Umbilical cord (tissue), 2 donors: ENCODE results near the gene CORO2B. TPM values are rescaled to one million over a fixed set of nuclear protein-coding genes. Genes with fewer than 3 reads are reported as not detected.
A peak's percentile ranks its signal among the peaks of the same experiment; 100 is the strongest.

ENCODE experiments used
- DNase-seq: peaks from one replicate; pipeline ENCODE4 v3.0.0-alpha.2; 2015; ENCODE audit warnings: low spot score
- total RNA-seq: library from RNA; depleted of rRNA; stranded (reverse); fragments of >200 nt; gene quantifications from one replicate; pipeline ENCODE4 v1.2.3, GENCODE V29; 2014; ENCODE audit warnings: low replicate concordance; ENCODE audit not compliant: insufficient read depth

The CORO2B gene
- total RNA-seq, 1 donor from 2014 or later, result 0.72 TPM

GRCh38 chr15:68572309-68572708 is 6.5 kb upstream of the CORO2B start:
- DNase-seq, result no peak

- DNase-seq, result no peak
These were observed 5.9 kb upstream of the CORO2B start for GRCh38 chr15:68572921-68573320.

GRCh38 chr15:68574046-68574445 is 4.7 kb upstream of the CORO2B start:
- DNase-seq, result no peak

- DNase-seq, result no peak
These were observed 4.2 kb upstream of the CORO2B start for GRCh38 chr15:68574629-68575028.

- DNase-seq, result no peak
These were observed 2.4 kb upstream of the CORO2B start for GRCh38 chr15:68576235-68576892.

GRCh38 chr15:68578175-68578979 is 416 bp upstream of the CORO2B start:
- peak; percentile 69 for DNase-seq

- no peak for DNase-seq
These were observed 1.5 kb downstream of the CORO2B start for GRCh38 chr15:68580026-68580882.

GRCh38 chr15:68580883-68581155 is 2.0 kb downstream of the CORO2B start:
- DNase-seq, result no peak

- DNase-seq, result no peak
These were observed 2.9 kb downstream of the CORO2B start for GRCh38 chr15:68581725-68582124.

- no peak for DNase-seq
These were observed 3.4 kb downstream of the CORO2B start for GRCh38 chr15:68582236-68582635.

- no peak for DNase-seq
These were observed 4.1 kb downstream of the CORO2B start for GRCh38 chr15:68582864-68583263.

- no peak for DNase-seq
These were observed 4.5 kb downstream of the CORO2B start for GRCh38 chr15:68583321-68583720.

GRCh38 chr15:68583936-68584755 is 5.4 kb downstream of the CORO2B start:
- DNase-seq, result no peak

GRCh38 chr15:68584756-68585573 is 6.2 kb downstream of the CORO2B start:
- DNase-seq, result no peak

- no peak for DNase-seq
These were observed 6.9 kb downstream of the CORO2B start for GRCh38 chr15:68585574-68586273.

GRCh38 chr15:68586274-68586961 is 7.6 kb downstream of the CORO2B start:
- no peak for DNase-seq

GRCh38 chr15:68587769-68588385 is 9.1 kb downstream of the CORO2B start:
- no peak for DNase-seq

GRCh38 chr15:68589053-68589452 is 10.3 kb downstream of the CORO2B start:
- DNase-seq, result peak; percentile 50
